ENCODE data around the gene BTG1. TPM values are rescaled to one million over a fixed set of nuclear protein-coding genes. Genes with fewer than 3 reads are reported as not detected.
A peak's percentile ranks its signal among the peaks of the same experiment; 100 is the strongest.

BTG1 gene
- total and polyA plus RNA-seq, 5 donors from 2014 or later, result 509 to 1,342 (median 885) TPM

DNA sequence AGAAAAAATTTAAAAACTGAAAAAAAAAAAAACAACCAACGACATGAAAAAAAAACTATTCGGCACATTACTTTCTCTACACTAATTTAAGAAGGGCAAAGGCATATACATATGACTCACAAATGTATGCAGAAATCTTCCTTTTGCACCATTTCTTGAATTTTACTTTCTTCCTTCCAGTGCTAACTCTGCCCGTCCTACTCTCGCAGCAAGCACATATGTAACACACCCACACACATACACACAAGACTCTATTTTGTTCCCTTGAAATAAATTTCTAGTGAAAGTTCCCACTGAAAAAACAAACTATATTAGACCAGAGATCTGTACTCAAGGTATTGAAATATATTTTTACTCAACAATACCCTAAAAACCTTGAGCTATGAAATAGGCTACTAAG lies 14.6 kb downstream of the BTG1 start:
- peak overlapping the region; percentile 82 to 99 (median 89) for H3K4me3 Mint-ChIP-seq
- peak overlapping the region; percentile 57 to 88 (median 81) for H3K27ac Mint-ChIP-seq
- peaks cover 40% of the 10 kb centered on the region for H3K36me3 Mint-ChIP-seq

GRCh38 chr12:92129609-92130008 lies 16.0 kb downstream of the BTG1 start:
- Mint-ChIP-seq H3K27ac (peak overlapping the region; percentile 40 to 74 (median 46)), H3K36me3 (peaks cover 36% of the 10 kb centered on the region), H3K9me3 (peaks cover 0 to 6% (median 0%) of the 10 kb centered on the region in 7 donors), H3K4me3 (peak overlapping the region; percentile 51 to 99 (median 70)), H3K4me1 (peaks cover 53 to 92% (median 76%) of the 10 kb centered on the region in 4 donors), H3K27me3 (no peaks in the 10 kb centered on the region)
- Histone ChIP-seq H3K27me3 (ENCODE audit: control insufficient read depth, insufficient read depth, low read length) (no peaks in the 10 kb centered on the region), H3K36me3 (ENCODE audit: control insufficient read depth, insufficient read depth, low read length) (peaks cover 3% of the 10 kb centered on the region), H3K4me1 (ENCODE audit: control insufficient read depth, insufficient read depth, low read length, poor library complexity, severe bottlenecking) (peaks cover 57% of the 10 kb centered on the region), H3K4me3 (ENCODE audit: low read depth, low read length) (peak overlapping the region; percentile 99), H3K27ac (ENCODE audit: insufficient read depth, low read length, poor library complexity, severe bottlenecking) (no peak overlapping the region), H3K9me3 (ENCODE audit: control insufficient read depth in 2 of 2, low read length in 2 of 2) (no peaks in the 10 kb centered on the region)
- ATAC-seq (ENCODE audit: low read depth in 2 of 2), result no peak
- no peak for DNase-seq

More for the DNA sequence above, 14.6 kb downstream of the BTG1 start:
- H3K27me3 Mint-ChIP-seq, result no peaks in the 10 kb centered on the region
- peak overlapping the region; percentile 99 for H3K4me3 ChIP-seq (ENCODE audit: low read depth, low read length)
- H3K27ac ChIP-seq (ENCODE audit: insufficient read depth, low read length, poor library complexity, severe bottlenecking), result peak overlapping the region; percentile 84
- H3K4me1 Mint-ChIP-seq, result peaks cover 53 to 91% (median 76%) of the 10 kb centered on the region in 4 donors
- no peaks in the 10 kb centered on the region for H3K27me3 ChIP-seq (ENCODE audit: control insufficient read depth, insufficient read depth, low read length)
- DNase-seq (no peak), ATAC-seq (ENCODE audit: low read depth in 2 of 2) (peak in 1 of 2 donors; percentile 40)
- peaks cover 70% of the 10 kb centered on the region for H3K4me1 ChIP-seq (ENCODE audit: control insufficient read depth, insufficient read depth, low read length, poor library complexity, severe bottlenecking)
- peaks cover 0 to 6% (median 0%) of the 10 kb centered on the region in 7 donors for H3K9me3 Mint-ChIP-seq
- no peaks in the 10 kb centered on the region for H3K9me3 ChIP-seq (ENCODE audit: control insufficient read depth in 2 of 2, low read length in 2 of 2)
- H3K36me3 ChIP-seq (ENCODE audit: control insufficient read depth, insufficient read depth, low read length), result peaks cover 3% of the 10 kb centered on the region

DNA sequence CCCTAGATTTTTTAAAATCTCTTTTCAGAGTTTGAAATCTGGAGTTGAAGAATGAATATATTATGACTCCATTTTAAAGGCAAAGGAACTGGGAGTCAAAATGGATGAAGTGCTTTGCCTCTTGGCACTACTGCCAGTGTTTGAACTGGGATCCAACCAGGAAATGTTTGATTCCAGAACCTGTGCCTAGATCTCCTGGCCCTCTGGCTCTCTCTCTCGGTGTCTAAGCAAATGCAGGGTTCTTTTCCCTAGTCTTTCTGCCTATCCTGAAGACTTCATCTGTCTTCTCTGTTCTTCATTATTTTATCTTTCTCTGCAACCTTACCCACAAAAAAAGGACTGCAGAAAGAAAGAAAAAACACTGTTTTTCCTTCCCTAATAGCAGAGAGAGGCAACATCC lies 17.0 kb downstream of the BTG1 start:
- peak overlapping the region in 3 of 4 donors; percentile 27 to 49 (median 48) for H3K4me3 Mint-ChIP-seq
- Histone ChIP-seq H3K4me1 (ENCODE audit: control insufficient read depth, insufficient read depth, low read length, poor library complexity, severe bottlenecking) (peaks cover 47% of the 10 kb centered on the region), H3K27me3 (ENCODE audit: control insufficient read depth, insufficient read depth, low read length) (no peaks in the 10 kb centered on the region), H3K36me3 (ENCODE audit: control insufficient read depth, insufficient read depth, low read length) (peaks cover 3% of the 10 kb centered on the region), H3K4me3 (ENCODE audit: low read depth, low read length) (no peak overlapping the region), H3K9me3 (ENCODE audit: control insufficient read depth in 2 of 2, low read length in 2 of 2) (no peaks in the 10 kb centered on the region), H3K27ac (ENCODE audit: insufficient read depth, low read length, poor library complexity, severe bottlenecking) (no peak overlapping the region)
- no peak for ATAC-seq (ENCODE audit: low read depth in 2 of 2)
- peak overlapping the region in 1 of 3 donors; percentile 28 for H3K27ac Mint-ChIP-seq
- no peaks in the 10 kb centered on the region for H3K27me3 Mint-ChIP-seq
- peaks cover 0 to 6% (median 0%) of the 10 kb centered on the region in 7 donors for H3K9me3 Mint-ChIP-seq
- H3K36me3 Mint-ChIP-seq, result peaks cover 31% of the 10 kb centered on the region
- H3K4me1 Mint-ChIP-seq, result peaks cover 53 to 92% (median 75%) of the 10 kb centered on the region in 4 donors
- no peak for DNase-seq

DNA sequence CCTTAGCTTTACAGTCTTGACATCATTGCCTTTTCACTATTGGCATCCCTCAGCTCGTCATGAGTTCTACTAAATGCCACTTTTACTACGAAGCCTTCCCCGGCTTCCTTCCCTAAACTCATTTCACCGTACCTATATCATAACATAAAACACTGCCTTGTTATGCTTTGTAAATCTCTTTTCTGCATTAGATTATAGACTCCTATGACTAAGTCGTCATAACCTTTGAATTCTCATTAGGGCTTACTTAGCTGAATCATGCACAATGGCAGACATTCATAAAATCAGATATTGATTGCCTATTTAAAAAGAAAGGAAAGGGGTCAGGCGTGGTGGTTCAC lies 21.0 kb downstream of the BTG1 start:
- peak overlapping the region; percentile 9 to 75 (median 46) for H3K4me3 Mint-ChIP-seq
- H3K36me3 Mint-ChIP-seq, result peaks cover 30% of the 10 kb centered on the region

DNA sequence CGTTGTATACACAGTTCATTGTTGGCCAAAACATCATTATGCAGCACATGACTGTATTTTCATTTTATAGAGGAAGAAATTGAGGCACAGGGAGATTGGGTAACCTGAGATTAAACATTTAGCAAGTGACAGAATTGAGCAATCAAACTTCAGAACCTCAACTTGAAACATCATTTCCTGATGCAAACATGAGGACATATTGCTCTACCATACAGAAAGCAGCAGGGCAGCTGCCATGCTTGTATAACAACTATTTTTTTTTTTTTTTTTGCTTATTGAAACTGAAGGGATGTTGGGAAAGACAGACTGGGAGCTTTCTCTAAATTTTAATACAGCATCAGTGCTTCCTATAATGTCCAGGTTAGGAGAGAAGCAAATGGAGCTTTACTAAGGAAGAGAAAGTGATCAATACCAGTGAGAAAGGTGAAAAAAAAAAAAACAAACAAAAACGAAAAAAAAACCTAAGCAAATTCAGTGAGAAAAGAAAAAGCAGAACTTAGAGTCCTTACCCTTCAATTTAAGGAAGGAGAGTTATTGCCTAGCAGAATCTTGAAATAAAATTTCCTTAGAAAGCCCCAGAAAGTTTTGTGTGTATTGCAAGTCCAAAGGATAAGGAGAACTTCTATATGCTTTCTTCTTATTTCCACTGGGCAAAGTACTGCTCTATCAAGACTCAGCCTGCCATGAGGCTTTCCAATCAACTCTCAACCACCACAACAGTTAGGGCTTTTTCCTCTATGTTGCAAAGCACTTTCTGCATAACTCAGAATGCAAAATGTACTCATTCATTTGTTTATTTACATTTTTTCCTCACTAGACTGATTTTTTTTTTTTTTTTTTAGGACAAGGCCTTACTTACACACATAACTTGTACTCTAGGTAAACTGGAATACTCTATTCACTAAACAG lies 21.6 kb downstream of the BTG1 start:
- H3K4me1 ChIP-seq (ENCODE audit: control insufficient read depth, insufficient read depth, low read length, poor library complexity, severe bottlenecking), result peaks cover 5% of the 10 kb centered on the region
- peak in 1 of 2 donors; percentile 13 for ATAC-seq (ENCODE audit: low read depth in 2 of 2)
- H3K9me3 Mint-ChIP-seq, result peaks cover 0 to 20% (median 7%) of the 10 kb centered on the region in 7 donors

More for the DNA sequence above, 21.0 kb downstream of the BTG1 start:
- Mint-ChIP-seq H3K4me1 (peaks cover 30 to 73% (median 58%) of the 10 kb centered on the region in 4 donors), H3K27ac (peak overlapping the region in 2 of 3 donors; percentile 17 to 69), H3K9me3 (peaks cover 0 to 20% (median 7%) of the 10 kb centered on the region in 7 donors), H3K27me3 (no peaks in the 10 kb centered on the region)
- no peak overlapping the region for H3K27ac ChIP-seq (ENCODE audit: insufficient read depth, low read length, poor library complexity, severe bottlenecking)
- H3K36me3 ChIP-seq (ENCODE audit: control insufficient read depth, insufficient read depth, low read length), result peaks cover 15% of the 10 kb centered on the region
- H3K27me3 ChIP-seq (ENCODE audit: control insufficient read depth, insufficient read depth, low read length), result no peaks in the 10 kb centered on the region
- peaks cover 7% of the 10 kb centered on the region for H3K4me1 ChIP-seq (ENCODE audit: control insufficient read depth, insufficient read depth, low read length, poor library complexity, severe bottlenecking)
- peak in 1 of 2 donors; percentile 35 for ATAC-seq (ENCODE audit: low read depth in 2 of 2)
- DNase-seq, result no peak
- H3K9me3 ChIP-seq (ENCODE audit: control insufficient read depth in 2 of 2, low read length in 2 of 2), result peaks cover 9 to 17% of the 10 kb centered on the region in 2 experiments
- H3K4me3 ChIP-seq (ENCODE audit: low read depth, low read length), result peak overlapping the region; percentile 42

GRCh38 chr12:92122941-92123779 lies 22.5 kb downstream of the BTG1 start:
- Histone ChIP-seq H3K36me3 (ENCODE audit: control insufficient read depth, insufficient read depth, low read length) (peaks cover 20% of the 10 kb centered on the region), H3K4me1 (ENCODE audit: control insufficient read depth, insufficient read depth, low read length, poor library complexity, severe bottlenecking) (no peaks in the 10 kb centered on the region), H3K9me3 (ENCODE audit: control insufficient read depth in 2 of 2, low read length in 2 of 2) (peaks cover 9 to 22% of the 10 kb centered on the region in 2 experiments), H3K27ac (ENCODE audit: insufficient read depth, low read length, poor library complexity, severe bottlenecking) (no peak overlapping the region), H3K4me3 (ENCODE audit: low read depth, low read length) (peak overlapping the region; percentile 42), H3K27me3 (ENCODE audit: control insufficient read depth, insufficient read depth, low read length) (no peaks in the 10 kb centered on the region)
- ATAC-seq (ENCODE audit: low read depth in 2 of 2) (peak in 1 of 2 donors; percentile 9), DNase-seq (no peak)
- peaks cover 34 to 69% (median 54%) of the 10 kb centered on the region in 4 donors for H3K4me1 Mint-ChIP-seq
- peaks cover 0 to 20% (median 7%) of the 10 kb centered on the region in 7 donors for H3K9me3 Mint-ChIP-seq
- H3K36me3 Mint-ChIP-seq, result peaks cover 34% of the 10 kb centered on the region
- peak overlapping the region in 1 of 3 donors; percentile 3 for H3K27ac Mint-ChIP-seq
- peak overlapping the region; percentile 27 to 48 (median 33) for H3K4me3 Mint-ChIP-seq
- no peaks in the 10 kb centered on the region for H3K27me3 Mint-ChIP-seq

More for the DNA sequence above, 21.6 kb downstream of the BTG1 start:
- peaks cover 18% of the 10 kb centered on the region for H3K36me3 ChIP-seq (ENCODE audit: control insufficient read depth, insufficient read depth, low read length)
- no peak for DNase-seq
- H3K27me3 ChIP-seq (ENCODE audit: control insufficient read depth, insufficient read depth, low read length), result no peaks in the 10 kb centered on the region
- H3K27ac ChIP-seq (ENCODE audit: insufficient read depth, low read length, poor library complexity, severe bottlenecking), result no peak overlapping the region
- peaks cover 9 to 22% of the 10 kb centered on the region in 2 experiments for H3K9me3 ChIP-seq (ENCODE audit: control insufficient read depth in 2 of 2, low read length in 2 of 2)
- Mint-ChIP-seq H3K27ac (peak overlapping the region in 2 of 3 donors; percentile 17 to 69), H3K4me3 (peak overlapping the region; percentile 27 to 75 (median 46)), H3K4me1 (peaks cover 30 to 73% (median 55%) of the 10 kb centered on the region in 4 donors), H3K27me3 (no peaks in the 10 kb centered on the region), H3K36me3 (peaks cover 28% of the 10 kb centered on the region)
- peak overlapping the region; percentile 42 for H3K4me3 ChIP-seq (ENCODE audit: low read depth, low read length)

DNA sequence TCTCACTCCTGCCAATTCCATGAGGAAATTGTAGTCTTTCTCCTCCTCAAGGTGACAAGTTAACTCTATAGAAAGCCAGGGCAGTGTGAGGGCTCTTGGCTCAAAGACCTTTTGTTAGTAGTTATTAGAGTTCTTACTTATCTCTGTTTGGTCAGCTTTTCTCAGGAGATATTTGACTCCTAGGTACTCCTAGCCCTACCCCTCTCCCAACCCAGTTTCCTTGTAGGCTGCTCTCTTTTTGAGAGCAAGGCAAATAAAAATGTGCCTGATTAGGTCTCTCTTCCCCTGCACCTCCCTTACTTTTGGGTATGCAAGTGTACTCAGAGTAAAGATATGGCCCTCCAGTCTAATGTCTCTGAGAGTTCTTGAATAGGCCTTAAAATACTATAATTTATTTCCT lies 23.8 kb downstream of the BTG1 start:
- Mint-ChIP-seq H3K27ac (no peak overlapping the region), H3K9me3 (peaks cover 0 to 20% (median 7%) of the 10 kb centered on the region in 7 donors), H3K4me3 (no peak overlapping the region), H3K27me3 (no peaks in the 10 kb centered on the region), H3K36me3 (peaks cover 31% of the 10 kb centered on the region), H3K4me1 (peaks cover 33 to 61% (median 47%) of the 10 kb centered on the region in 4 donors)
- ATAC-seq (ENCODE audit: low read depth in 2 of 2) (no peak), DNase-seq (no peak)
- no peak overlapping the region for H3K4me3 ChIP-seq (ENCODE audit: low read depth, low read length)
- no peaks in the 10 kb centered on the region for H3K4me1 ChIP-seq (ENCODE audit: control insufficient read depth, insufficient read depth, low read length, poor library complexity, severe bottlenecking)
- H3K27me3 ChIP-seq (ENCODE audit: control insufficient read depth, insufficient read depth, low read length), result no peaks in the 10 kb centered on the region
- H3K9me3 ChIP-seq (ENCODE audit: control insufficient read depth in 2 of 2, low read length in 2 of 2), result peaks cover 9 to 22% of the 10 kb centered on the region in 2 experiments
- no peak overlapping the region for H3K27ac ChIP-seq (ENCODE audit: insufficient read depth, low read length, poor library complexity, severe bottlenecking)
- H3K36me3 ChIP-seq (ENCODE audit: control insufficient read depth, insufficient read depth, low read length), result peaks cover 20% of the 10 kb centered on the region

Data from CD4-positive, CD25-positive, alpha-beta regulatory T cell (primary cell).